Ovary (tissue), 1 donor: ENCODE measurements around the gene FLNA.

ENCODE experiments used
- EP300 ChIP-seq: sonication (generic); formaldehyde crosslinking; IDR thresholded peaks from one replicate; pipeline ENCODE4 v1.6.1; 2017; ENCODE audit warnings: antibody characterized with exemption
- POLR2A ChIP-seq: fragments of 450-650 bp; IDR thresholded peaks from one replicate; pipeline ENCODE4 v1.6.1; 2017; ENCODE audit warnings: antibody characterized with exemption, mild to moderate bottlenecking, moderate library complexity

- TF ChIP-seq EP300 (no peak), POLR2A (no peak)
These were observed 61.3 kb downstream of the FLNA start for GRCh38 chrX:154313147-154313546.
